ENCODE measurements around the gene KRT79.

The KRT79 gene

DNA sequence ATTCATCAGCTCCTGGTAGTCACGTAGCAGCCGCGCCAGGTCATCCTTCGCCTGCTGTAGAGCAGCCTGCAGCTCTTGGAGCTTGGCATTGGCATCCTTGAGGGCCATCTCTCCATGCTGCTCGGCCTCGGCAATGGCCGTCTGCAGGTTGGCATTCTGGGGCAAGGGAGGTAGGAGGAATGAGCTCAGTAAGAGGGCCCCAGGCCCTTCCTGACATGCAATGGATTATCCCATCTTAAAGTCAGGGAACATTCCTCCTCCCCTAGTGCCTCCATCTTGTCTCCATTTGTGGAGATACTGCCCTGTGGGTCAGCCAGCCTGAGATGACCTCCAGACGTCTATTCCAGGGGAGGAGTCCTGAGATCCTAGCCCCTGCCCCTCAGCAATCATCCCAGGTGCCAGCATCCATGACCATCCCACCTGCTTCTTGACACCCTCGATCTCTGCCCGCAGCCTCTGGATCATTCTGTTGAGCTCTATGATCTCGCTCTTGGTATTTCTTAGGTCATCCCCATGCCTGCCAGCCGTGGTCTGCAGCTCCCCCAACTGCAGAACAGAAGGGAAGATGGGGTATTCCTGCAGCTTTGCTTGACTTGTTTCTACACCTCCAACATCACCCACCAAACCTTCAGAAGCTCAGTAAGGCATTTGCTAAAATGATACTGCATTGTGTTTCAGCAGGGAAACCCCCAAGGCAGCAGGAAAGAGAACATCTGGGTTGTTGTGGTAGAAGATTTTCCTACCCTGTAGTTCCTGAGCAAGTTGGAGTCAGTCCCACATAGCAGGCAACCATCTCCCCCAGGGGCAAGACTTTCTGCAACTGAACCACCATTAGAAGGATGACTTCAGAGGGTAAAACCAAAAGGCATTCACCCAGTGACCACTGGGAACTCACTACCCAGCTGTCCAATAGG lies 42.6 kb downstream of the KRT79 start:
- ChIA-PET POLR2A (ENCODE audit: low non-redundant PET) (no interaction called here), CTCF (interaction anchor here (0.6 kb wide), 2 partner anchors 86 to 209 kb away, joined by 3 to 4 read pairs; no protein-coding TSS in a partner anchor)
- H3K27ac ChIP-seq, result no peak overlapping the region
- TF ChIP-seq, protein P1, sequence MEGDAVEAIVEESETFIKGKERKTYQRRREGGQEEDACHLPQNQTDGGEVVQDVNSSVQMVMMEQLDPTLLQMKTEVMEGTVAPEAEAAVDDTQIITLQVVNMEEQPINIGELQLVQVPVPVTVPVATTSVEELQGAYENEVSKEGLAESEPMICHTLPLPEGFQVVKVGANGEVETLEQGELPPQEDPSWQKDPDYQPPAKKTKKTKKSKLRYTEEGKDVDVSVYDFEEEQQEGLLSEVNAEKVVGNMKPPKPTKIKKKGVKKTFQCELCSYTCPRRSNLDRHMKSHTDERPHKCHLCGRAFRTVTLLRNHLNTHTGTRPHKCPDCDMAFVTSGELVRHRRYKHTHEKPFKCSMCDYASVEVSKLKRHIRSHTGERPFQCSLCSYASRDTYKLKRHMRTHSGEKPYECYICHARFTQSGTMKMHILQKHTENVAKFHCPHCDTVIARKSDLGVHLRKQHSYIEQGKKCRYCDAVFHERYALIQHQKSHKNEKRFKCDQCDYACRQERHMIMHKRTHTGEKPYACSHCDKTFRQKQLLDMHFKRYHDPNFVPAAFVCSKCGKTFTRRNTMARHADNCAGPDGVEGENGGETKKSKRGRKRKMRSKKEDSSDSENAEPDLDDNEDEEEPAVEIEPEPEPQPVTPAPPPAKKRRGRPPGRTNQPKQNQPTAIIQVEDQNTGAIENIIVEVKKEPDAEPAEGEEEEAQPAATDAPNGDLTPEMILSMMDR (conservative IDR thresholded peaks at IDR 0.05; ENCODE audit: low read depth), result no peak
- DNase-seq (ENCODE audit: low spot score), result no peak

DNA sequence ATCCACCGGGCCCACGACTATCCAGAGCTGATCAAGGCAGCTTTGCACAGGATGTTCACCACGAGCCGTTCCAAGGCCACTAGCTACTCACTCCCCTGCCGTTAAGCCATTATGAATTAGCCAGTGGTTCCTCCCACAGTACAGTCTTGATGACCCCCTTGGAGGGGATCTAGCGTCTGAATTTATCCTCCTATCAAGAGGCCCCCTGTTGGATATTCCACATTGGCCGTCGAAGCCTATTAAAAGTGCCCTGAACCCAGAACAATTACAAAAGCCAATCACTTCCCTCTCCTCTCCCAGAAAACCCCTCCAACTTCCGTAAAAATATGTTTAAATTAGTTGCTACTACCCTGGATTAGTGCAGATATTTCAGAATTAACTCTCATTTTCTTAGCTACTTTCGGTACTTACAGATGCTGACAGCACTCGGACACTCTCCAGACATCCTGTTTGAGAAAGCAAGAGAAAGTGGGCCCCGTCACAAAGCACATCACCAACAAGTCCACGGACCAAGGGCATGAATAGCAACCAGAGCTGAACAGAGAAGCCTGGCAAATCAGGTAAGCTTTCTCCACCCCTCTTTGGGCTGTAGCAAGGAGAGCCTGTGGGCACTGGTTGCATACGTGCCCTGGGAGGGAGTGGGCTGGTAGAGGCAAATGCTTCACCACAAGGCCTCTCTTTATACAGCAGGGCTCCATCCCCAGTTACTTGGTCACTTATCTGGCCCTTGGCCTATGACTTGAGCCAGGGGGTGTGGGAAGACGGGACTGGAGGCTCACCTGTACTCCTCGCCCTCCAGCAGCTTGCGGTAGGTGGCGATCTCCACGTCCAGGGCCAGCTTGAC lies 43.5 kb downstream of the KRT79 start:
- TF ChIP-seq, protein P1 (conservative IDR thresholded peaks at IDR 0.05; ENCODE audit: low read depth), result no peak
- ChIA-PET POLR2A (ENCODE audit: low non-redundant PET) (no interaction called here), CTCF (interaction anchor here (0.6 kb wide), 1 partner anchor 210 kb away, joined by 3 read pairs; no protein-coding TSS in a partner anchor)
- no peak for DNase-seq (ENCODE audit: low spot score)
- no peak overlapping the region for H3K27ac ChIP-seq

DNA sequence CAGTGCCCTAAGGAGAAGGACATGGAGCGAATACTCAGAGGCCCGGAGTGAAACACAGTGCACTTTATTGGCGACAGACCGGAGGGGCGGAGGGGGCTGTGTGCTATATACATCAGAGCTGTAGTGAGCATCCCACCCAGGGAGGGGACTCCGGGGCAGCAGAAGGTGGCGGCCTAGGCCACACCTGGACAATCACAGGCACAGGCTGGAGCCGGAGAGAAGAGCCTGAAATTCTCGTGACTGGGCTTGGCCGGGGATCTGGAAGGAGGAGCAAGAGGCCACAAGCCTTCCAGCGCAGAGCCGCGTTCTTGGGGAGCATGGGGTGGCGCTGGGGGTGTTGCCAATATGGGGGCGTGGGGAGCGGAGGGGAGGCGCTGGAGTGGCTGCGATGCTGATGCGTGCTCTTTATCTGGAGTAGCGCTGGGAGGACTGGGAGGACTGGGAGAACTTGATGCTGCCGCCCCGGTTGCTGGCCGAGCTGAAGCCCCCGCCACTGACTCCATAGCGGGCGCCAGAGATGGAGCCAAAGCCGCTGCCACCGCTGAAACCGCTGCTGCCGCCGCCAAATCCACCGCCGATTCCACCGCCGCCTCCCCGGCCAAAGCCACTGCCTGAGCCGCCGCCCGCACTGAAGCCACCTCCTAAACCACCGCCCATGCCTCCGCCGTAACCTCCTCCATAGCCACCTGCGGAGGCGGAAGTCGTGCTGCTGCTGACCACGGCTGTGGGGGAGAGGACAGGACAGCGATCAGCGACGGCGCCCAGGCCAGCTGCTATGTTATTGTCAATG lies 44.3 kb downstream of the KRT79 start:
- ChIA-PET CTCF (no interaction called here), POLR2A (ENCODE audit: low non-redundant PET) (no interaction called here)
- no peak for DNase-seq (ENCODE audit: low spot score)

DNA sequence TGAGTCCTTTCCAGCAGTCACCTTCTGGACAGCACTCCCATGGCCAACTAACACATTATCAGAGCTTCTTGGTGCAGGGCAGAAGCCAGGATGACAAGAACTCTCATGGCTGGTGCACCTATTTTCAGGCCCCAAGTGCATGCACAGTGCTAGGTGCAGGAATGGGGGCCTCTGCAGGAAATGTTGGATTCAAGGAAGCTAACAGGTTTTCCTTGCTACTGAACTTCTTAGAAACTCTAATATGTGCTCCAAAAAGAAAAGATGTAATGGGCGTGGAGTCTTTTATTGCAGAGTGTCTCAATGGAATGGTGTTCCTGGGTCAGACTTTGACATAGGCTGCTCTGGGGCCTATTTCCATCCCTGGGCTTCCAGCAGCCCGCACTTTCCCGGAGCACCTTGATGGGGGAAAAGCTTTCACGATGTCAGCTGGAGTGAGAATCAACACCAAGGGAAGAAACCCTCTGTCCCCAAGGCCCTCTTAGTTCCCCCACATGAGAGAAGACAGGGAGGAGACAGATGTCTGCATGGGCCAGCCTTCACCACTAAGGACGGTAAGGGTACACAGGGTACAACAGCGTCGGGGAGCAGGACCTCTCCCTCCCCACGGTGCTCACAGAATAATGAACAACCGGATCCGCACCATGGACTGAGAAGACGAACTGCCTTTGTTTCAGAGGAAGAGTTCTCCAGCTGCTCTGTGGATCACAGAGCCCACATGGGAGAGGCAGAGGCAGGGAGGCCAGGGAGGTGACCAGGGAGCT lies 45.1 kb downstream of the KRT79 start:
- POLR2A ChIA-PET (ENCODE audit: low non-redundant PET), result no interaction called here
- TF ChIP-seq, protein P1 (conservative IDR thresholded peaks at IDR 0.05; ENCODE audit: low read depth), result no peak

More for the DNA sequence above, 44.3 kb downstream of the KRT79 start:
- TF ChIP-seq, protein P1 (conservative IDR thresholded peaks at IDR 0.05; ENCODE audit: low read depth), result no peak
- no peak overlapping the region for H3K27ac ChIP-seq

DNA sequence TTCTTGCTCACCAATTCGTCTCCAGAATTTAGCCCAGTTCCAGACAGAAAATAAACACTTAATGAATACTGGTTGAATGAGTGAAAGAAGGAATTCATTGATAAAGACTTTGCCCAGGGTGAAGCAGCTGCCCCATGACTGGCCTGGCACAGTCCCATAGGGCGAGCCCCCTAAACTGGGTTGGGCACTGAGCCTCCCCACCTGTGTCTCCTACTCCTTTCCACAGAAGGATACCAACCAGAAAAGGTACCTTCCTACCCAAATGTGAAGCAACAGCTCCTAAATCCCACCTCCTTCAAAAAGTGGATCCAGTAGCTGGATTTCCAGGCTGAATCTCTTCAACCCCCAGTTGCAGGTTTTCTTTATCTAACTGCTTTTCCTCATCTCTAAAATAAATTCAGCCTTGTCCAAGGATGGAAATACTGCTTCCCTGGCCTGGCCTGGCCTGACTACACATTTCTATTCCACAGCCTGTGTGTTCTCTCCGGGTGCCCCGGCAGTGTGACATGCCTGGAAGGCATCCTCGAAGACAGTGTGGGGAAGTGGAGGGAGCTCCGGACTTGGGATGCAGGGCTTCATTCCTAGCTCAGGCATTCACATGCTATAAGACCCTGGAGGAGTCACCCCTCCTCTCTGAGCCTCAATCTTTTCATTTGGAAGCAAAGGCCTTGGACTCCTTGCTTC lies 45.8 kb downstream of the KRT79 start:
- DNase-seq (ENCODE audit: low spot score), result no peak
- H3K27ac ChIP-seq, result no peak overlapping the region
- TF ChIP-seq, protein P1 (conservative IDR thresholded peaks at IDR 0.05; ENCODE audit: low read depth), result no peak
- POLR2A ChIA-PET (ENCODE audit: low non-redundant PET), result no interaction called here
- CTCF ChIA-PET, result interaction anchor here (0.6 kb wide), 1 partner anchor 22 kb away, joined by 4 read pairs; no protein-coding TSS in a partner anchor

More for the DNA sequence above, 45.1 kb downstream of the KRT79 start:
- H3K27ac ChIP-seq, result no peak overlapping the region
- no peak for DNase-seq (ENCODE audit: low spot score)
- CTCF ChIA-PET, result no interaction called here
